ENCODE results near the gene ASTN2.

The ASTN2 gene

DNA sequence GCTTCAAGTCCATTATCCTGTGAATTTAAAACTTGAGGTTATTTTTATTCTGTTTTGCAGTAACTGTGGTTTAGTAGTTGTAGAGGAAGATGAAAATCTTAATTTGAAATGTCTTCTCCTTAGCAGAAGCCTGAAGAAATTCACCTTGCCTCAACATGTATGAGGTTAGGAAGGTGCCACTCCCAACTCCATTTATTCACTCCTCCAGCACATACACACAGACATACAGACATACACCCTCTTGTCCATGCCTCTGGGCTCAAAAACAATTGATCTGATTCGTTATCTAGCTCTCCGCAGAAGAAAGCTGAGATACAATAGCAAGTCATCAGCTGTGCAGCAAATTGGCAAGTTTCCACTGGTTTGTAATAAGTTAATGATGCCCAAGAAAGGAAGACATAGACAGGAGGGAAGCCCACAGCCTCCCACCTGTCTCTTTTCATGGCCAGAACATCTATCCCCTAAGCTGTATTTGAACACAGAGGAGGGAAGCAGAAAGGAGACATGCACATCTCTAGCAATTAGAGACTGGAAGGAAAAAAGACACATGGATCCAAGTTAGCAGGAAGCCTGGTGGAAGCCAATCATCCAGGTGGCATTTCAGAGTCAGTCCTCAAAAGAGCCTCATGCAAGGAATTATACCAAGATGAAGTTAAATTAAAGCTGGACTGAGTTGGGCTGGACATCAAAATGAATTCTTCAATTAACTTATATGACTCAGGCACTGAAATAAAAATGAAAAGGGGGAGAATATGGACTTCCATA is 257.9 kb downstream of the ASTN2 start:
- DNase-seq, result no peak

DNA sequence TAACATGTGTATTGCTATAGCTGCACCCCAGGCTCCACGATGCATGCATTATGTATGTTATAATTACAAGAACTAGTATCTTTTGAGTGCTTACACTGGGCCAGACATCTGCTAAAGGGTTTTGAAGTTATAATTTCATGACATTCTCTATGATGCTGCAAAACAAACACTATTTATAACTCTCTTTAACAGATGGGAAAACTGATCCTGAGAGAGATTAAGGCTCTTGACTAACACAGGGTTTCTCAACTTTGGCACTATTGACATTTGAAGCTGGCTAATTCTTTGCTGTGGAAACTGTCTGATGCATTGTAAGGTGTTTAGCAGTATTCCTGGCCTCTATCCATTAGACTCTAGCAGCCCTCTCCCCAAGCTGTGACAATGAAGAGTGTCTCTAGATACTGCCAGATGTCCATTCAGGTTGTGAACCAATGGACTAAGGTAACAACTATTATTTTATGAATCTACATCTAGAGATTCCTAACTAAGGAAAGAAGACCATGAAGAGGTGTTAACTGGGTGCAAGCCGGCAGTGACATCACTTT is 258.6 kb downstream of the ASTN2 start:
- no peak for DNase-seq

DNA sequence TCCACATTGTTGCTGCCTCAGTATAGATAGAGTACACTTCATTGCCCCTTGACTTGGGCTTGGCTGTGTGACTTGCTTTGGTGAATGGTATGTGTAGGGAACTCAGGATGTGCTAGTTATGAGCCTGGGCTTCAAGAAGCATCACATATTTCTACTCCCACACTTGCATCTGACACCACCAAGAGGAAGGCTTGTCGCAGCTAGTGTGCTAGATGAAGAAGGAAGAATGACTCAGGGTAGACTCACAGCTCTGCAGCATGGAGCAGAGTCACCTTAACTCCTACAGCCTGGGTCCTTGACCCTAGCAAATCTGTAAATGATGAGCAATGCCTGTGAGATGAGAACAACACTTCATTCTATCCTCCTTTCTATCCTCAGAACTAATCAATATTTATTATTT is 261.8 kb downstream of the ASTN2 start:
- DNase-seq, result no peak

DNA sequence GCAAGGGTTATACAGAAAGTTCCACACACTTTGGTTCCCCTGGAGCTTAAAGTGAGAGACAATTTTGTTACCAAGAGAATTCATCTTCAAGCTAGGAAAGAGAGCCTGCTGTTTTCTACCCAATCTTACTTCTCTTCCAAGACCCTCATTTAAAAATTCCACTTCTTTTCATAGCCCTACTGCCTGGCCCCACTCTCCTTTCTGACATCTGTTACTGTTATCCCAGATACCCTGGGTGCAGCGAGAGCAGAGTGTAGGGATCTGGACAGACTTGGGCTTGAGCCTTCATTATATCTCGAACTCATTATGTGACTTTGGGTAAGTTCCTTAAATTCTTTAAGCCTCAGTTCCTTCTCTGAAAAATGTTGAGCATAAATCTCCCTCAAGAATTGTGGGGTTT is 263.1 kb downstream of the ASTN2 start:
- no peak for DNase-seq

GRCh38 chr9:117149996-117150395 is 264.9 kb downstream of the ASTN2 start:
- DNase-seq, result no peak

DNA sequence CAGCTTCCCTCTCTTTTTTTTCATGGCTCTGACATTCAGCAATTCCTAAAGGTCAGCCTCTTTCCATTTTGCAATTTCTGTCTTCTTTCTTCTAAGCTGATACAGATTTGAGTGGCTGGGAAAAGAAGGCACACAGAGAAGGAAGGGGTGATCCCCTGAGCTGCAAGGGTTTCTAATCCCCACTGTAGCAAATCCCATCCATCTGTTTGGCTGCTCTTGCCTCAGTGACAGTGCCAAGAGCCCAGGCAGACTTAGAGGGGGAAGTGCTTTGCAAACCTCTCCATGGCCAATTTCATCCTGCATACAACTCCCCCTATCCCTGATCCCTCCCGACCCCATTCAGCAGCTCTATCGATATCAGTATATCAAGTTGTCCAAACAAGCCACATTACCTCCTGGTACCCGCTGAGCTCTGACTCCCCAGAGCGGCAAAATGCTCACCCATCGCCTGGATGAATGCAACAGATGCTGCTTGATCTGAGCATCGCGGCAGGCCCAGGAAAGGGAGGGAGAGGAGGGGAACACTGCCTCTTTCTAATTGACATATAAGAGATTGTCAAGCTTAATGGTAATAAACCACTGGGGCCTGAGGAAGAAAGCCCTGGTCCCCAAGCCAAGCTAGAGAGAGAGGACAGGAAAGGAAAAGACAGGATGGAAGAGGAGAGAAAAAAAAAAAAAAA is 268.9 kb downstream of the ASTN2 start:
- DNase-seq, result no peak

- DNase-seq, result no peak
Measured at GRCh38 chr9:117145081-117145480, 269.8 kb downstream of the ASTN2 start.

GRCh38 chr9:117138231-117138630 is 276.6 kb downstream of the ASTN2 start:
- DNase-seq, result no peak

GRCh38 chr9:117136461-117136860 is 278.4 kb downstream of the ASTN2 start:
- DNase-seq, result no peak

DNA sequence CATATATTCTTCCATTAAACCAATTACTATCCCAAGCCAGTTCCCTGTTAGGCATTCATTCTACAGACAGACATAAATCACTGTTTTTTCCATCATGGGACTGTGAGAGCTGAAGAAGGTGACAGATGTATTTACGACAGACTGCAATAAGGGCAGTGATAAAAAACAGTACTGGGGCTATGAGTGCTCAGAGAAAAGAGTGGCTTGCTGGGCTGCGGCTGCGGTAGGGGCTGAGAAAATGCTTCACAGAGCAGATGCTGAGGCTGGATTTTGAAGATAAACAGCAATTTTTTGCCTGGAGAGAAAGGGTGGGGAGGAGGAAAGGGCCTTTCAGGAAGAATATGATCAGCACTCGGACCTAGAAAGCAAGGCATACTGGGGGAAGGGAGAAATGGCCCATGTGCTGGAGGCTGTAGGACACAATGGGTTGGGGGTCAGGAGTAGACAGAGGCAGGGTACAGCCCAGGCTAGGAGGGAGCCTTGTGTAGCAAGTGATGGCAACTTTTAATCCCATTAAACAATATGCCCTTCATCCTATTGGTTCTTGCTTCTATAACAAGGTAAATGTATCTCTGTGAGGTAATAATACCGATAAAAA is 279.3 kb downstream of the ASTN2 start:
- DNase-seq, result no peak

GRCh38 chr9:117134826-117135500 is 279.9 kb downstream of the ASTN2 start:
- DNase-seq, result no peak

DNA sequence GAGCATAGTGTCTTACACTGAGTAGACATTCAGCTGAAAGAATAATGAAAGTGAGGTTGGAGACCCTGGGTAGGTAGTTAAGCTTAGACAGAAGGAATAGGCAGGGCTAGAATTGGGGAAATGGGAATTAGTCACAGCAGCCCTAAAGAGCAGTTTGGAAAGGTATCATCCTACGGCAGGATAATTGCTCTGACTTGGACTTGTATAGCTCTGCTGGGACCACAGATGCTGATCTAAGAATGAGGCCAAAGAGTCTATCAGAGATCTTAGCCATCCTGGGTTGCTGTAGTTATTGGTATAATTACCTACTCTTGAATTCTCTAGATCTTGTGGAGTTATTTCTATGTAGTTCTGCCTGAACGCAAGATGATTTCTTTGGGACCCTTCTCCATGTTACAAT is 288.0 kb downstream of the ASTN2 start:
- no peak for DNase-seq

DNA sequence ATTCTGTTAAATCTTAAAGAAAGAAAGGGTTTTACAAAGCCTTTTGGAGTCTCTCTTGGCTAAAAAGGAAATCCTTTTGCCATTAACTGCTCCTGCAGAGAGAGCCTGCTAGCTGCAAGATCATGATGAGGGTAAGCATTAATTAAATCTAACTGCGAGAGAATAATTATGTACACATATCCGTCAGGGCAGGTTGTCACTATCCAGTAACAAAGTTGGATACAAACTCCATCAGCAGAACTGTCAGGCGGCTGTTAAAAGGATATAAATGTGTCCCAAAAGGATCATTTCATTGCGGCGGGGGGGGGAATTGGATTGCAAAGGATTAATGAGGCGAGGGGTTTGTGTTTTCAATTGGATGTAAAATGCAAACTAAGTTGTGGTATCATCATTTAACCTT is 289.3 kb downstream of the ASTN2 start:
- DNase-seq, result no peak

GRCh38 chr9:117123729-117124128 is 291.1 kb downstream of the ASTN2 start:
- no peak for DNase-seq

- no peak for DNase-seq
Measured at GRCh38 chr9:117122953-117123352, 291.9 kb downstream of the ASTN2 start.

GRCh38 chr9:117122102-117122501 is 292.8 kb downstream of the ASTN2 start:
- DNase-seq, result no peak

DNA sequence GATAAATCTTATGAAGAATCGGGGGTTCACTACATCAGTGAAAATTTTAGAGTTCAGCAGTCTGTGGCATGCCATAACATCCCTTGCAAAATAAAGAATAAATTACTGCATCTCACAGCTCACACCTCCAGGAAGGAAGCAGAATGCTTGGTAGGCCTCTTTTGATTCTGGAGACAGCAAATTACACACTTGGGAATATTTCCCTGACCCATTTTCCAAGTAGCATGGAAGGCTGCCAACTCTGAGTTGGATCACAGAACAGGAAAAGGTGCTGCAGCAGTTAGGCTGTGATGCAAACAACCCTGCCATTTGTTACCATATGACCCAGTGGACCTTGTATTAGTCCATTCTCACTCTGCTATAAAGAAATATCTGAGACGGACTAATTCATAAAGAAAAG is 293.5 kb downstream of the ASTN2 start:
- no peak for DNase-seq

DNA sequence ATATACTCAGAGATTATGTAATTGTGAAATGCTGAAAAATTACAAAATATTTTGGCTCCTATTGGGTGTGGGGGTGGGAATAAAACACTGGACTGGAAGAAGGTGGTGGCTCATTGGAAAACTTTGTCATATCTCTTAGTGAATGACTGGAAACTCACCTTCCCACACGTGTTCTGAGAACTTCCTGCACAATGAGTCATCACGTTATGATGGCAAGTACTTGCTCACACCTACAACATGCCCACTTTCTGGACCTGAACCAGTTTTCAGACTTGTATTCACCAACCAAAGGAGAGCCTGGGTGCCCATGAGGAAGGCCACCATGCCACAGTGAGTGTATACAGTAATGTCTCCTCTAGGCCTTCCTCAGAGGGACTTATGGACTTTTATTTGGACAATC is 294.8 kb downstream of the ASTN2 start:
- no peak for DNase-seq

- no peak for DNase-seq
Measured at GRCh38 chr9:117116084-117116483, 298.8 kb downstream of the ASTN2 start.

GRCh38 chr9:117114768-117115167 is 300.1 kb downstream of the ASTN2 start:
- DNase-seq, result no peak

DNA sequence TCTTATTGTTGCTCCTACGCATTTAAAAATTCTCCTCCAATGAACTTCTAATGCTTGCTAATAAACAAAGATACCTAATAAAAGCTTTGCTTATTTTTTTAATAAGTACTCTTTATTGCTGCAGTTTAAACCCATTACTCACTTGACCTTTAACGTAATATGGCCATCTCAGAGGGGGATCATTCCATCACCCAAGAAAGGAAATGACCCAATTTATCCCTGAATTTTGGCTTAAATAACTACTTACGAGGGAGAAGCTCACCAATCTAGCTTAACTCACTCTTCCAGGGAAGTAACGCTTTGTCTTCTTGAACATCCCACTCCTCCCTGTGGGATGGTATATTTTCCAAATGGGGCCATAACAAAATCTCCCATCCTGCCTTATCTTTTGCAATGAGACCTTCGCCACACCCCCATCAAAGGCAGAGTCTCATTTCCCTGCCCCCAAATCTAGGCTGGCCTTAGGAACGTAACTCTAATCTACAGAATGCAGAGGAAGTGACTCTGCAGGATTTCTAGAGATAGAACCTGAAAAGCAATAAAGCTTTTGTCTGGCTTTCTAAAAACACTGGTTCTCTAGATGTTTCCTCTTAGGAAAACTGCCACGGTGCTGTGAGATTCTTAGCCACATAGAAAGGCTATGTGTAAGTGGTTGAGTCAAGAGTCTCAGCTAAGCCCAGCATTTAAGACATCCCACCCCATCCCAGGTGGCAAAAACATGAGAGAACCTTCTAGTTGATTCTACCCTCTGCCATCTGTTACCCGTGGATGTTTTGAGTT is 310.0 kb downstream of the ASTN2 start:
- DNase-seq, result no peak

DNA sequence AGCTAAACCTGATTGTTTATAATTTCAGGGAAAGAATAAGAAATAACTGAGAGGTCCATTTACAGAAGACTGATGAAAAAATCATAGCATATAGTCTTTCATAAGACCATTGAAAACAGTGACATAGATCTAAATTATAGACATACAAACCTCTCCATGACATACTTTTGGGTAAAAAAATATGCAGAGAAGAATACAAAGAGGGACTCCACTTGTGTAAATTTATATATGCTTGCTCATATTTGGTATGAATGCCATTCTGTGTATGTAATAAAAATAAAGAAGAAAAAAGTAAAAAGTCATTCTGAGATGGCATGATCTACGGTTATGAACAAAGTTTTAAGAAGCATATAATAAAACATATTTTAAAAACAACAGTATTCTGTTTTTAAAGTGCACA is 310.7 kb downstream of the ASTN2 start:
- DNase-seq, result no peak
